ENCODE results near the gene MAG.

MAG gene

DNA sequence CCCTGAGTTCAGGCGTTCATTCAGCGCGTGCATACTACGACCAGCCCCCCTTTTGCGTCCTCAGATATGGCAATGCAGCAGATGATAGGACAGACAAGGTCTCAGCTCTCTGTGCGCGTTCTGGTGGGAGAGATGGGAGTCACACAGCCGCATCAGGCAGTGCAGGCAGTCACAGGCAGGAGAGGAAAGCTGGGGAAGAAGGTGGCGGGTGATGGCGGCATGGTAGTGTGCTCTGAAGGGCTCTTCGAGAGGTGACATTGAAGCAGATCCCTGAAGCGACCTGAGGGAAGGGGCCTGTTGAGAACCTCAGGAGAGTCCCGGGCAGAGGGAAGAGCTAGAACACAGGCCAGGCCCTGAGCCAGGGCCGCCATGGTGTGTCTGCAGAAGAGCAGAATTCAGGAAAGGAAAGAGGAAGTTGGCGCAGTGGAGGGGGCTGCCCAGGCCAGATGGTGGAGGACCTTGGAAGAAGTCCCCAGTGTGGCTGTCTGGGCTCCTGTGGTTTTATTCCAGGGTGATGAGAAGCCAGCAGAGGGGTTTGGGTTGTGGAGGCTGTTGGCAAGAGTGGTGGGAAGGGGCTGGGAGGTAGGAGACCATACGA lies 19.7 kb upstream of the MAG start:
- Histone ChIP-seq H3K9ac (ENCODE audit: low read length) (peak overlapping the region; percentile 24; the same call in 1 of the 2 replicates), H3K9me3 (ENCODE audit: insufficient read depth, low read length) (no peaks in the 10 kb centered on the region), H3K4me2 (ENCODE audit: low read length) (peak overlapping the region; percentile 66), H3K4me1 (ENCODE audit: low read length) (peaks cover 43% of the 10 kb centered on the region), H2AFZ (ENCODE audit: low read depth, low read length) (no peak overlapping the region), H3K27me3 (ENCODE audit: low read depth, low read length) (no peaks in the 10 kb centered on the region), H3K27ac (ENCODE audit: low read length) (peak overlapping the region; percentile 55), H3K4me3 (ENCODE audit: low read length) (peak overlapping the region; percentile 22; the same call in 1 of the 2 replicates), H3K79me2 (ENCODE audit: low read length) (peaks cover 11% of the 10 kb centered on the region), H4K20me1 (ENCODE audit: insufficient read depth, low read length) (no peaks in the 10 kb centered on the region), H3K36me3 (replicated peaks; ENCODE audit: low read depth, low read length) (peaks cover 57% of the 10 kb centered on the region)
- TF ChIP-seq, protein P1, sequence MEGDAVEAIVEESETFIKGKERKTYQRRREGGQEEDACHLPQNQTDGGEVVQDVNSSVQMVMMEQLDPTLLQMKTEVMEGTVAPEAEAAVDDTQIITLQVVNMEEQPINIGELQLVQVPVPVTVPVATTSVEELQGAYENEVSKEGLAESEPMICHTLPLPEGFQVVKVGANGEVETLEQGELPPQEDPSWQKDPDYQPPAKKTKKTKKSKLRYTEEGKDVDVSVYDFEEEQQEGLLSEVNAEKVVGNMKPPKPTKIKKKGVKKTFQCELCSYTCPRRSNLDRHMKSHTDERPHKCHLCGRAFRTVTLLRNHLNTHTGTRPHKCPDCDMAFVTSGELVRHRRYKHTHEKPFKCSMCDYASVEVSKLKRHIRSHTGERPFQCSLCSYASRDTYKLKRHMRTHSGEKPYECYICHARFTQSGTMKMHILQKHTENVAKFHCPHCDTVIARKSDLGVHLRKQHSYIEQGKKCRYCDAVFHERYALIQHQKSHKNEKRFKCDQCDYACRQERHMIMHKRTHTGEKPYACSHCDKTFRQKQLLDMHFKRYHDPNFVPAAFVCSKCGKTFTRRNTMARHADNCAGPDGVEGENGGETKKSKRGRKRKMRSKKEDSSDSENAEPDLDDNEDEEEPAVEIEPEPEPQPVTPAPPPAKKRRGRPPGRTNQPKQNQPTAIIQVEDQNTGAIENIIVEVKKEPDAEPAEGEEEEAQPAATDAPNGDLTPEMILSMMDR (IDR thresholded peaks at IDR 0.05; ENCODE audit: low read depth, low read length), result no peak
- no peak for TF ChIP-seq EZH2phosphoT487 (IDR thresholded peaks at IDR 0.05; ENCODE audit: low read depth)

GRCh38 chr19:35272954-35273649 lies 18.9 kb upstream of the MAG start:
- TF ChIP-seq, protein P1 (IDR thresholded peaks at IDR 0.05; ENCODE audit: low read depth, low read length), result no peak
- TF ChIP-seq EZH2phosphoT487 (IDR thresholded peaks at IDR 0.05; ENCODE audit: low read depth), result no peak
- peaks cover 59% of the 10 kb centered on the region for H3K36me3 ChIP-seq (replicated peaks; ENCODE audit: low read depth, low read length)
- H3K4me3 ChIP-seq (ENCODE audit: low read length), result no peak overlapping the region
- peaks cover 5% of the 10 kb centered on the region for H3K79me2 ChIP-seq (ENCODE audit: low read length)
- no peak overlapping the region for H2AFZ ChIP-seq (ENCODE audit: low read depth, low read length)
- no peaks in the 10 kb centered on the region for H3K9me3 ChIP-seq (ENCODE audit: insufficient read depth, low read length)
- no peaks in the 10 kb centered on the region for H3K27me3 ChIP-seq (ENCODE audit: low read depth, low read length)
- peak overlapping the region; percentile 66; the same call in 1 of the 2 replicates for H3K4me2 ChIP-seq (ENCODE audit: low read length)
- H3K4me1 ChIP-seq (ENCODE audit: low read length), result peaks cover 43% of the 10 kb centered on the region
- no peaks in the 10 kb centered on the region for H4K20me1 ChIP-seq (ENCODE audit: insufficient read depth, low read length)
- H3K27ac ChIP-seq (ENCODE audit: low read length), result peak overlapping the region; percentile 55
- H3K9ac ChIP-seq (ENCODE audit: low read length), result peak overlapping the region; percentile 24; the same call in 1 of the 2 replicates

- H3K9me3 ChIP-seq (ENCODE audit: insufficient read depth, low read length), result no peaks in the 10 kb centered on the region
- peaks cover 43% of the 10 kb centered on the region for H3K4me1 ChIP-seq (ENCODE audit: low read length)
- no peak overlapping the region for H3K4me2 ChIP-seq (ENCODE audit: low read length)
- peaks cover 66% of the 10 kb centered on the region for H3K36me3 ChIP-seq (replicated peaks; ENCODE audit: low read depth, low read length)
- H3K27ac ChIP-seq (ENCODE audit: low read length), result no peak overlapping the region
- H2AFZ ChIP-seq (ENCODE audit: low read depth, low read length), result no peak overlapping the region
- no peak overlapping the region for H3K4me3 ChIP-seq (ENCODE audit: low read length)
- H3K79me2 ChIP-seq (ENCODE audit: low read length), result peaks cover 5% of the 10 kb centered on the region
- TF ChIP-seq, protein P1 (IDR thresholded peaks at IDR 0.05; ENCODE audit: low read depth, low read length), result no peak
- no peak for TF ChIP-seq EZH2phosphoT487 (IDR thresholded peaks at IDR 0.05; ENCODE audit: low read depth)
- no peaks in the 10 kb centered on the region for H3K27me3 ChIP-seq (ENCODE audit: low read depth, low read length)
- H3K9ac ChIP-seq (ENCODE audit: low read length), result no peak overlapping the region
- H4K20me1 ChIP-seq (ENCODE audit: insufficient read depth, low read length), result no peaks in the 10 kb centered on the region
Measured at GRCh38 chr19:35273686-35274259, 18.2 kb upstream of the MAG start.

- Histone ChIP-seq H3K9me3 (ENCODE audit: insufficient read depth, low read length) (no peaks in the 10 kb centered on the region), H4K20me1 (ENCODE audit: insufficient read depth, low read length) (no peaks in the 10 kb centered on the region), H3K4me3 (ENCODE audit: low read length) (no peak overlapping the region), H3K27me3 (ENCODE audit: low read depth, low read length) (no peaks in the 10 kb centered on the region), H3K27ac (ENCODE audit: low read length) (no peak overlapping the region), H3K4me1 (ENCODE audit: low read length) (peaks cover 43% of the 10 kb centered on the region), H3K9ac (ENCODE audit: low read length) (no peak overlapping the region), H2AFZ (ENCODE audit: low read depth, low read length) (no peak overlapping the region), H3K36me3 (replicated peaks; ENCODE audit: low read depth, low read length) (peaks cover 71% of the 10 kb centered on the region), H3K79me2 (ENCODE audit: low read length) (peaks cover 5% of the 10 kb centered on the region), H3K4me2 (ENCODE audit: low read length) (no peak overlapping the region)
- TF ChIP-seq EZH2phosphoT487 (IDR thresholded peaks at IDR 0.05; ENCODE audit: low read depth), result no peak
Measured at GRCh38 chr19:35274323-35274722, 17.6 kb upstream of the MAG start.

Measured in OCI-LY3 (cell line).